ENCODE measurements around the gene SMARCA4.

DNA sequence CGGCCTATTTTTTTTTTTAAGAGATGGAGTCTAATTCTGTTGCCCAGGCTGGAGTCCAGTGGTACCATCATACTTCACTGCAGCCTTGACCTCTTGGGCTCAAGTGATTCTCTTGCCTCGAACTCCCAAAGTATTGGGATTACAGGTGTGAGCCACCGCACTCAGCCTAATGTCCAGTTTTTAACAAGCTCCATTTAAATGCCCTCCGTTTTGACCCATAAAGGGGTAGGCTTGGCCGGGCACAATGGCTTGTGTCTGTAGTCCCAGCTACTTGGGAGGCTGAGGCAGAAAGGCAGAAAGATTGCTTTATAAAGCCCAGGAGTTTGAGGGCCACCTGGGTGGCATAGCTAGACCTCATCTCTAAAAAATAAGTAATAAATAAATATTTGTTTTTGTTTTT is 140.2 kb downstream of the SMARCA4 start:
- TF ChIP-seq, protein P1, sequence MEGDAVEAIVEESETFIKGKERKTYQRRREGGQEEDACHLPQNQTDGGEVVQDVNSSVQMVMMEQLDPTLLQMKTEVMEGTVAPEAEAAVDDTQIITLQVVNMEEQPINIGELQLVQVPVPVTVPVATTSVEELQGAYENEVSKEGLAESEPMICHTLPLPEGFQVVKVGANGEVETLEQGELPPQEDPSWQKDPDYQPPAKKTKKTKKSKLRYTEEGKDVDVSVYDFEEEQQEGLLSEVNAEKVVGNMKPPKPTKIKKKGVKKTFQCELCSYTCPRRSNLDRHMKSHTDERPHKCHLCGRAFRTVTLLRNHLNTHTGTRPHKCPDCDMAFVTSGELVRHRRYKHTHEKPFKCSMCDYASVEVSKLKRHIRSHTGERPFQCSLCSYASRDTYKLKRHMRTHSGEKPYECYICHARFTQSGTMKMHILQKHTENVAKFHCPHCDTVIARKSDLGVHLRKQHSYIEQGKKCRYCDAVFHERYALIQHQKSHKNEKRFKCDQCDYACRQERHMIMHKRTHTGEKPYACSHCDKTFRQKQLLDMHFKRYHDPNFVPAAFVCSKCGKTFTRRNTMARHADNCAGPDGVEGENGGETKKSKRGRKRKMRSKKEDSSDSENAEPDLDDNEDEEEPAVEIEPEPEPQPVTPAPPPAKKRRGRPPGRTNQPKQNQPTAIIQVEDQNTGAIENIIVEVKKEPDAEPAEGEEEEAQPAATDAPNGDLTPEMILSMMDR (IDR thresholded peaks at IDR 0.05) = no peak
- no peak for TF ChIP-seq POLR2A (IDR thresholded peaks at IDR 0.05)

All from Peyer's patch (tissue), 4 donors.